HepG2 (cell line): ENCODE results near the gene SPTBN4. TPM values are rescaled to one million over a fixed set of nuclear protein-coding genes. Genes with fewer than 3 reads are reported as not detected.
A peak's percentile ranks its signal among the peaks of the same experiment; 100 is the strongest.

ENCODE experiments used
- FOXC1 ChIP-seq: sonication (generic); formaldehyde crosslinking; IDR thresholded peaks from 2 replicates; pipeline ENCODE4 v1.8.0; 2022; ENCODE audit warnings: mild to moderate bottlenecking, missing genetic modification reagents, borderline replicate concordance
- FOXJ3 ChIP-seq: sonication (generic); formaldehyde crosslinking; IDR thresholded peaks from 2 replicates; pipeline ENCODE4 v1.4.0; 2020; ENCODE audit warnings: missing genetic modification reagents, mild to moderate bottlenecking, borderline replicate concordance
- GATAD2A ChIP-seq: IDR thresholded peaks from 2 replicates; pipeline ENCODE4 v1.6.1; 2016
- HNRNPL ChIP-seq: fragments of 200-400 bp; formaldehyde crosslinking; IDR thresholded peaks from 2 replicates; pipeline ENCODE4 v1.6.1; 2017; ENCODE audit warnings: mild to moderate bottlenecking, low read depth, low read length
- MBD4 ChIP-seq: IDR thresholded peaks from 2 replicates; pipeline ENCODE4 v1.6.1; 2012; ENCODE audit warnings: low read length, inconsistent platforms, borderline replicate concordance
- MED1 ChIP-seq: sonication (generic); formaldehyde crosslinking; IDR thresholded peaks from 2 replicates; pipeline ENCODE4 v1.4.0; 2020; ENCODE audit warnings: missing genetic modification reagents
- MIER3 ChIP-seq: IDR thresholded peaks from 2 replicates; pipeline ENCODE4 v1.6.1; 2016; ENCODE audit warnings: missing compliant biosample characterization, borderline replicate concordance
- MYC ChIP-seq: sonication (generic); formaldehyde crosslinking; IDR thresholded peaks from 2 replicates; pipeline ENCODE4 v1.9.0; 2021; ENCODE audit warnings: missing genetic modification reagents, borderline replicate concordance
- NR2F2 ChIP-seq: IDR thresholded peaks from 2 replicates; pipeline ENCODE4 v1.6.1; 2012; ENCODE audit warnings: low read depth, inconsistent platforms, borderline replicate concordance
- RXRB ChIP-seq: IDR thresholded peaks from 2 replicates; pipeline ENCODE4 v1.6.1; 2016; ENCODE audit warnings: borderline replicate concordance, missing genetic modification reagents, missing compliant biosample characterization
- SMAD9 ChIP-seq: sonication (generic); formaldehyde crosslinking; IDR thresholded peaks from 2 replicates; pipeline ENCODE4 v1.5.1; 2020; ENCODE audit warnings: mild to moderate bottlenecking, missing genetic modification reagents
- SRSF1 ChIP-seq: fragments of 200-400 bp; formaldehyde crosslinking; optimal IDR thresholded peaks from 2 replicates; pipeline ENCODE3; 2017; ENCODE audit warnings: mild to moderate bottlenecking, low read depth, low read length, moderate library complexity
- SUZ12 ChIP-seq: fragments of 150-350 bp; IDR thresholded peaks from 2 replicates; pipeline ENCODE4 v1.6.1; 2014; ENCODE audit warnings: low read depth, low read length
- ZNF383 ChIP-seq: sonication (generic); formaldehyde crosslinking; IDR thresholded peaks from 2 replicates; pipeline ENCODE4 v1.4.0; 2020; ENCODE audit warnings: missing genetic modification reagents, mild to moderate bottlenecking, borderline replicate concordance
- ZNF660 ChIP-seq: sonication (generic); formaldehyde crosslinking; IDR thresholded peaks from 2 replicates; pipeline ENCODE4 v1.5.1; 2020; ENCODE audit warnings: mild to moderate bottlenecking, low read depth, missing genetic modification reagents, borderline replicate concordance
- ZSCAN21 ChIP-seq: sonication (generic); formaldehyde crosslinking; IDR thresholded peaks from 2 replicates; pipeline ENCODE4 v1.8.0; 2022; ENCODE audit warnings: mild to moderate bottlenecking, missing genetic modification reagents, moderate library complexity, borderline replicate concordance
- ZZZ3 ChIP-seq: sonication (generic); formaldehyde crosslinking; IDR thresholded peaks from 2 replicates; pipeline ENCODE4 v1.4.0; 2020; ENCODE audit warnings: missing genetic modification reagents, mild to moderate bottlenecking, borderline replicate concordance
- polyA plus RNA-seq, 8 experiments: library from polyadenylated mRNA; depleted of rRNA in 3 of 8; stranded (reverse) in 7 of 8; unstranded in 1 of 8; fragments of >200 nt; fragmentation: Illumina TruSeq in 4 of 8; extraction: Trizol in 4 of 8; gene quantifications; 2 replicates each; pipeline versions ENCODE4 v1.2.1 to v1.2.3, GENCODE V29; 2011 to 2016; ENCODE audit warnings: low read depth in 4 of 8, missing spikeins in 1 of 8, mixed read lengths in 1 of 8; ENCODE audit not compliant: insufficient read depth in 1 of 8
- total RNA-seq, 5 experiments: library from RNA; depleted of rRNA; stranded (reverse); fragments of >200 nt; fragmentation: Illumina TruSeq; extraction: Trizol; gene quantifications; 2 replicates each; pipeline ENCODE4 v1.2.3, GENCODE V29; 2016; ENCODE audit warnings: low read depth in 1 of 5
- TF ChIP-seq, protein P1 (sequence below): sonication (generic); formaldehyde crosslinking; IDR thresholded peaks from 2 replicates; pipeline ENCODE4 v1.4.0; 2020; ENCODE audit warnings: missing genetic modification reagents
- TF ChIP-seq, protein P2 (sequence below): sonication (generic); formaldehyde crosslinking; IDR thresholded peaks from 2 replicates; pipeline ENCODE4 v1.4.0; 2020; ENCODE audit warnings: missing genetic modification reagents, mild to moderate bottlenecking, borderline replicate concordance
- TF ChIP-seq, protein P3 (sequence below): sonication (generic); formaldehyde crosslinking; IDR thresholded peaks from 2 replicates; pipeline ENCODE4 v1.4.0; 2020; ENCODE audit warnings: missing genetic modification reagents, mild to moderate bottlenecking, borderline replicate concordance
- TF ChIP-seq, protein P4 (sequence below): sonication (generic); formaldehyde crosslinking; IDR thresholded peaks from 2 replicates; pipeline ENCODE4 v1.8.0; 2022; ENCODE audit warnings: mild to moderate bottlenecking, missing genetic modification reagents, moderate library complexity
- TF ChIP-seq, protein P5 (sequence below): sonication (generic); formaldehyde crosslinking; IDR thresholded peaks from 2 replicates; pipeline ENCODE4 v1.5.1; 2020; ENCODE audit warnings: mild to moderate bottlenecking, moderate library complexity, missing genetic modification reagents

SPTBN4 gene
- total and polyA plus RNA-seq, 2 of the 13 experiments (the other 11 are each of a cell fraction or from before 2014, with no cell fraction given), result 0.11 TPM

DNA sequence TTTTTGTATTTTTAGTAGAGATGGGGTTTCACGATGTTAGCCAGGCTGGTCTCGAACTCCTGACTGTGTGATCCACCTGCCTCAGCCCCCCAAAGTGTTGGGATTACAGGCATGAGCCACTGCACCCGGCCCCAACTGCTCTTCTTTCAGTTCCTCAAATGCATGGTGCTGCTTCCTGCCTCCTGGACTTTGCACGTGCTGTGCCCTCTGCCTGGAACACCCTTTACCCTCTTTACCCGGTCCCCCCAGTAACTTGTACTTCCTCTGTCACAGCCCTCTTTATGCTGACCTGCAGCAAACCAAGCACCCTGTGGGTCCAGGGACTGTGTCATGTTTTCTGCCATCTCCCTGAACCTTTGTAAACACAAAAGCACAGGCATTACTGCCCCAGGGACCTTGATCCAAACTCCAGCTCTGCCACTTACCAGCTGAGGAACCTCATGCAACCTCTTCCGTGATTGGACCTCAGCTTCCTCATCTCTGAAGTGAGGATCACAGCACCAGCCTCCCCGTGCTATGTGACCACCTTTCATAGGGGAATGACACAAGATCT lies 5.1 kb upstream of the SPTBN4 start (continued):
- TF ChIP-seq, protein P1, sequence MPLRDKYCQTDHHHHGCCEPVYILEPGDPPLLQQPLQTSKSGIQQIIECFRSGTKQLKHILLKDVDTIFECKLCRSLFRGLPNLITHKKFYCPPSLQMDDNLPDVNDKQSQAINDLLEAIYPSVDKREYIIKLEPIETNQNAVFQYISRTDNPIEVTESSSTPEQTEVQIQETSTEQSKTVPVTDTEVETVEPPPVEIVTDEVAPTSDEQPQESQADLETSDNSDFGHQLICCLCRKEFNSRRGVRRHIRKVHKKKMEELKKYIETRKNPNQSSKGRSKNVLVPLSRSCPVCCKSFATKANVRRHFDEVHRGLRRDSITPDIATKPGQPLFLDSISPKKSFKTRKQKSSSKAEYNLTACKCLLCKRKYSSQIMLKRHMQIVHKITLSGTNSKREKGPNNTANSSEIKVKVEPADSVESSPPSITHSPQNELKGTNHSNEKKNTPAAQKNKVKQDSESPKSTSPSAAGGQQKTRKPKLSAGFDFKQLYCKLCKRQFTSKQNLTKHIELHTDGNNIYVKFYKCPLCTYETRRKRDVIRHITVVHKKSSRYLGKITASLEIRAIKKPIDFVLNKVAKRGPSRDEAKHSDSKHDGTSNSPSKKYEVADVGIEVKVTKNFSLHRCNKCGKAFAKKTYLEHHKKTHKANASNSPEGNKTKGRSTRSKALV, result no peak
- TF ChIP-seq SRSF1 (no peak), ZSCAN21 (CRISPR knock-in tag) (0 out of 2 replicates have a peak, but pooled peaks have one; percentile 45), FOXC1 (CRISPR knock-in tag) (no peak), NR2F2 (no peak), MYC (peak; percentile 55; the same call in 1 of the 2 replicates), GATAD2A (CRISPR knock-in tag) (peak; percentile 47; the same call in 1 of the 2 replicates), SMAD9 (no peak), FOXJ3 (no peak), ZNF660 (no peak), HNRNPL (no peak), RXRB (CRISPR knock-in tag) (peak; percentile 83), MBD4 (no peak), MED1 (CRISPR knock-in tag) (peak; percentile 57), ZZZ3 (CRISPR knock-in tag) (no peak), SUZ12 (no peak), MIER3 (CRISPR knock-in tag) (no peak), ZNF383 (CRISPR knock-in tag) (no peak)
- TF ChIP-seq, protein P2, sequence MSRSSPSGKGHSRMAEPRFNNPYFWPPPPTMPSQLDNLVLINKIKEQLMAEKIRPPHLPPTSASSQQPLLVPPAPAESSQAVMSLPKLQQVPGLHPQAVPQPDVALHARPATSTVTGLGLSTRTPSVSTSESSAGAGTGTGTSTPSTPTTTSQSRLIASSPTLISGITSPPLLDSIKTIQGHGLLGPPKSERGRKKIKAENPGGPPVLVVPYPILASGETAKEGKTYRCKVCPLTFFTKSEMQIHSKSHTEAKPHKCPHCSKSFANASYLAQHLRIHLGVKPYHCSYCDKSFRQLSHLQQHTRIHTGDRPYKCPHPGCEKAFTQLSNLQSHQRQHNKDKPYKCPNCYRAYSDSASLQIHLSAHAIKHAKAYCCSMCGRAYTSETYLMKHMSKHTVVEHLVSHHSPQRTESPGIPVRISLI (CRISPR knock-in tag), result no peak
- TF ChIP-seq, protein P3, sequence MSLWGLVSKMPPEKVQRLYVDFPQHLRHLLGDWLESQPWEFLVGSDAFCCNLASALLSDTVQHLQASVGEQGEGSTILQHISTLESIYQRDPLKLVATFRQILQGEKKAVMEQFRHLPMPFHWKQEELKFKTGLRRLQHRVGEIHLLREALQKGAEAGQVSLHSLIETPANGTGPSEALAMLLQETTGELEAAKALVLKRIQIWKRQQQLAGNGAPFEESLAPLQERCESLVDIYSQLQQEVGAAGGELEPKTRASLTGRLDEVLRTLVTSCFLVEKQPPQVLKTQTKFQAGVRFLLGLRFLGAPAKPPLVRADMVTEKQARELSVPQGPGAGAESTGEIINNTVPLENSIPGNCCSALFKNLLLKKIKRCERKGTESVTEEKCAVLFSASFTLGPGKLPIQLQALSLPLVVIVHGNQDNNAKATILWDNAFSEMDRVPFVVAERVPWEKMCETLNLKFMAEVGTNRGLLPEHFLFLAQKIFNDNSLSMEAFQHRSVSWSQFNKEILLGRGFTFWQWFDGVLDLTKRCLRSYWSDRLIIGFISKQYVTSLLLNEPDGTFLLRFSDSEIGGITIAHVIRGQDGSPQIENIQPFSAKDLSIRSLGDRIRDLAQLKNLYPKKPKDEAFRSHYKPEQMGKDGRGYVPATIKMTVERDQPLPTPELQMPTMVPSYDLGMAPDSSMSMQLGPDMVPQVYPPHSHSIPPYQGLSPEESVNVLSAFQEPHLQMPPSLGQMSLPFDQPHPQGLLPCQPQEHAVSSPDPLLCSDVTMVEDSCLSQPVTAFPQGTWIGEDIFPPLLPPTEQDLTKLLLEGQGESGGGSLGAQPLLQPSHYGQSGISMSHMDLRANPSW (CRISPR knock-in tag), result no peak; the same call in 1 of the 2 replicates
- TF ChIP-seq, protein P4, sequence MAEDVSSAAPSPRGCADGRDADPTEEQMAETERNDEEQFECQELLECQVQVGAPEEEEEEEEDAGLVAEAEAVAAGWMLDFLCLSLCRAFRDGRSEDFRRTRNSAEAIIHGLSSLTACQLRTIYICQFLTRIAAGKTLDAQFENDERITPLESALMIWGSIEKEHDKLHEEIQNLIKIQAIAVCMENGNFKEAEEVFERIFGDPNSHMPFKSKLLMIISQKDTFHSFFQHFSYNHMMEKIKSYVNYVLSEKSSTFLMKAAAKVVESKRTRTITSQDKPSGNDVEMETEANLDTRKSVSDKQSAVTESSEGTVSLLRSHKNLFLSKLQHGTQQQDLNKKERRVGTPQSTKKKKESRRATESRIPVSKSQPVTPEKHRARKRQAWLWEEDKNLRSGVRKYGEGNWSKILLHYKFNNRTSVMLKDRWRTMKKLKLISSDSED (CRISPR knock-in tag), result no peak
- TF ChIP-seq, protein P5, sequence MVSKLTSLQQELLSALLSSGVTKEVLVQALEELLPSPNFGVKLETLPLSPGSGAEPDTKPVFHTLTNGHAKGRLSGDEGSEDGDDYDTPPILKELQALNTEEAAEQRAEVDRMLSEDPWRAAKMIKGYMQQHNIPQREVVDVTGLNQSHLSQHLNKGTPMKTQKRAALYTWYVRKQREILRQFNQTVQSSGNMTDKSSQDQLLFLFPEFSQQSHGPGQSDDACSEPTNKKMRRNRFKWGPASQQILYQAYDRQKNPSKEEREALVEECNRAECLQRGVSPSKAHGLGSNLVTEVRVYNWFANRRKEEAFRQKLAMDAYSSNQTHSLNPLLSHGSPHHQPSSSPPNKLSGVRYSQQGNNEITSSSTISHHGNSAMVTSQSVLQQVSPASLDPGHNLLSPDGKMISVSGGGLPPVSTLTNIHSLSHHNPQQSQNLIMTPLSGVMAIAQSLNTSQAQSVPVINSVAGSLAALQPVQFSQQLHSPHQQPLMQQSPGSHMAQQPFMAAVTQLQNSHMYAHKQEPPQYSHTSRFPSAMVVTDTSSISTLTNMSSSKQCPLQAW, result peak; percentile 59
